Immature natural killer cell (primary cell): Measurements from ENCODE around the gene BDH1. TPM values are rescaled to one million over a fixed set of nuclear protein-coding genes. Genes with fewer than 3 reads are reported as not detected.
"Not testable (repeated sequence)": the region's sequence is repeated elsewhere in the genome, so short reads cannot be mapped to it uniquely, and the experiment has no call there.

Experiments
- DNase-seq, 3 donors: peaks; one replicate each; pipeline ENCODE4 v3.0.0; 2022; ENCODE audit warnings: mixed read lengths in 1 of 3
- H3K27ac Mint-ChIP-seq, 6 donors: one replicate each; pipeline ENCODE4 v1.8.0; 2020; ENCODE audit warnings: mixed read lengths in 6 of 6, mild to moderate bottlenecking in 5 of 6, inconsistent platforms in 4 of 6, moderate library complexity in 3 of 6
- H3K27me3 Mint-ChIP-seq, 3 donors: one replicate each; pipeline ENCODE4 v1.8.0; 2020 to 2021; ENCODE audit warnings: low read depth in 3 of 3, mild to moderate bottlenecking in 3 of 3, mixed read lengths in 3 of 3, moderate library complexity in 3 of 3, inconsistent platforms in 1 of 3
- H3K36me3 Mint-ChIP-seq, 3 donors: one replicate each; pipeline ENCODE4 v1.8.0; 2020; ENCODE audit warnings: mixed read lengths in 3 of 3, inconsistent platforms in 2 of 3, mild to moderate bottlenecking in 2 of 3
- H3K4me1 Mint-ChIP-seq, 2 donors: one replicate each; pipeline ENCODE4 v1.8.0; 2020; ENCODE audit warnings: inconsistent platforms in 2 of 2, mild to moderate bottlenecking in 2 of 2, mixed read lengths in 2 of 2, moderate library complexity in 1 of 2
- H3K4me3 Mint-ChIP-seq, 5 donors: one replicate each; pipeline ENCODE4 v1.8.0; 2020; ENCODE audit warnings: mild to moderate bottlenecking in 5 of 5, mixed read lengths in 5 of 5, inconsistent platforms in 3 of 5, moderate library complexity in 3 of 5
- H3K9me3 Mint-ChIP-seq, 6 donors: one replicate each; pipeline ENCODE4 v1.8.0; 2020; ENCODE audit warnings: mild to moderate bottlenecking in 6 of 6, mixed read lengths in 6 of 6, inconsistent platforms in 4 of 6, moderate library complexity in 3 of 6
- polyA plus RNA-seq, 3 donors: library from polyadenylated mRNA; unstranded; fragments of 300-500 nt; fragmentation: Illumina TruSeq; gene quantifications; one replicate each; pipeline ENCODE4 v1.2.3, GENCODE V29; 2021

The BDH1 gene, protein sequence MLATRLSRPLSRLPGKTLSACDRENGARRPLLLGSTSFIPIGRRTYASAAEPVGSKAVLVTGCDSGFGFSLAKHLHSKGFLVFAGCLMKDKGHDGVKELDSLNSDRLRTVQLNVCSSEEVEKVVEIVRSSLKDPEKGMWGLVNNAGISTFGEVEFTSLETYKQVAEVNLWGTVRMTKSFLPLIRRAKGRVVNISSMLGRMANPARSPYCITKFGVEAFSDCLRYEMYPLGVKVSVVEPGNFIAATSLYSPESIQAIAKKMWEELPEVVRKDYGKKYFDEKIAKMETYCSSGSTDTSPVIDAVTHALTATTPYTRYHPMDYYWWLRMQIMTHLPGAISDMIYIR
- 10 to 100 TPM; 10.3 to 16.1 (median 14.2) TPM for polyA plus RNA-seq

DNA sequence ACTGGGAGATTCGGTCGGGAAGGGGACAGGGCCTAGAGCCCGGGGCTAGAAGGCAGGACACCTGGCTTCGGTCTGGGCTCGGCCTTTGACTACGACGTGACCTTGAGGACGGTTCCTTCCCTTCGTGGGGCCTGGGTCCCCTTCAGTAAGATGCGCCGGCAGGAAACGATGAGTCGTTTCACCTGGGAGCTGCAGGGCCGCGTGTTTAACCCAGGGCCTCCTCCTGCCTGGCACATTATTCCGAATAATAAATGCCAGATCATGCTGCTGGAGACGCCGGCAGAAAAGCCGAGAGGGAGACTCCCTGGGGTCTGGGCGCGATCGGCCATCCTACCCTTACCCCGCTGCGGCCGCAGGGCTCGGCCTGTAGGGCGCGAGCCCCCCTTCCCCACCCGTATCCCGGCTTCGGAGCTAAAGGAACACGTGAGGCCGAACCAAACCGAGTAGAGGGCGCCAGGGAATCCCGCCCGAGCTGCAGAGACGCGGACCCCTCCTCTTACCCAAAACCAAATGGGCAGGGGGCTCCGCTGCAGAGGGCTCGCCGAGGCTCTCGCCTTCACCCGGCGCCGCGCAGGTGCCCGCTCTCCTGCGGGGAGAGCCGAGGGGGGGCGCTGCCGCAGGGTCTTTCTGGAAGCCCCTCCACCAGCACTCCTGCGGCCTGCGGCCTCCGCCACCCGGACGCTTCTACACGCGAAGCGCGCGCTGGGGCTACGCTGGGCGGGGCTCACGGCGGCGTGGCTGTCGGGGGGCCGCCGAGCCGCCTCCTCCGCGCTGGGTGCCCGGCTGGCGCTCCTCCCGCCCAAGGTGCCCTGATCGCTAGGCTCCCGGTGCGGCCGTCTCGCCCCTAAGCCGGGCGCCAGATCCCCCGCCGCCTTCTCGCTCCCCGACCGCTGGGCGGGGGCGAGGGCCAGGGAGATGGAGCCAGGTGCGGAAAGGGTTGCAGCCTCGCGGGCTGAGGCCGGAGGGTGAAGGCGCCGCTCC lies at the start of gene BDH1:
TSS of gene BDH1 (minus strand) at position 688 of the 981 bp plus-strand sequence. CDS start 9,525 bp downstream, outside the sequence.
- DNase-seq, result peak; percentile 57 to 61 (median 58)
- peaks cover 0 to 5% (median 4%) of the 10 kb centered on the region in 3 donors for H3K36me3 Mint-ChIP-seq
- H3K27ac Mint-ChIP-seq, result peak within 1 kb of the TSS; percentile 76 to 94 (median 88)
- H3K4me3 Mint-ChIP-seq, result peak within 1 kb of the TSS; percentile 86 to 91 (median 89)
- peaks cover 11 to 15% of the 10 kb centered on the region in 2 donors for H3K4me1 Mint-ChIP-seq
- no peaks in the 10 kb centered on the region for H3K9me3 Mint-ChIP-seq
- peaks cover 3 to 6% (median 4%) of the 10 kb centered on the region in 3 donors for H3K27me3 Mint-ChIP-seq

DNA sequence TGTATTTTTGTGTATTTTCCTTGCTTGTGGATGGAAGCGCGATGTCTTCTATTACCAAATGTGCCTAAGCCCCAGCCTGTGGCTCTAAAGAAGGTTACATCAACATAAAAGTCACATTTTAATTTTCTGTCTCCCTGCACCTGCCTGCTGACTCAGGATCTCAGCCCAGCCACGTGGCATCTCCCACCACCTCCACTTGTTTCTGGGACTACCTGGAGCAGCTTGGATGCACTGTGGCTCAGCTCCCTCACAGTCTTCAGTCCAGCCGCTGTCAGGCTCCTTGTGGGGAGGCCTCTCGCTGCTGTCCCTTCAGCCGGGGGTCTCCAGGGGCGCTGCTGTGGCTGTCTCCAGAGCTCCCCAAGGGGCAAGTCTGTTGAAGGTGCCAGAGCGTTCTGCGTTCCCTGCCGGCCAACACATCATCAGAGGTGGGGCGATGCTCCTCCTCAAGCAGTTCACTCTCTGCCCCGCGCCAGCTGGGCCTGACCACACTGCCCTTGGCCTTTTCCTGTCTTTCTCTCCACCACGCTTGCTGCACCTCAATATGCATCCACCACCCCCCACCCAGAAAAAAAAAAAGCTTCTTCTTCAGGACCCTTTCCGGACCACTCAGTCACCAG lies 47.7 kb upstream of the BDH1 start:
- Mint-ChIP-seq H3K36me3 (peaks cover 0 to 11% (median 4%) of the 10 kb centered on the region in 3 donors), H3K27me3 (peaks cover 0 to 2% (median 0%) of the 10 kb centered on the region in 3 donors), H3K27ac (no peak overlapping the region), H3K4me1 (no peaks in the 10 kb centered on the region), H3K9me3 (no peaks in the 10 kb centered on the region), H3K4me3 (no peak overlapping the region)
- DNase-seq, result no peak

DNA sequence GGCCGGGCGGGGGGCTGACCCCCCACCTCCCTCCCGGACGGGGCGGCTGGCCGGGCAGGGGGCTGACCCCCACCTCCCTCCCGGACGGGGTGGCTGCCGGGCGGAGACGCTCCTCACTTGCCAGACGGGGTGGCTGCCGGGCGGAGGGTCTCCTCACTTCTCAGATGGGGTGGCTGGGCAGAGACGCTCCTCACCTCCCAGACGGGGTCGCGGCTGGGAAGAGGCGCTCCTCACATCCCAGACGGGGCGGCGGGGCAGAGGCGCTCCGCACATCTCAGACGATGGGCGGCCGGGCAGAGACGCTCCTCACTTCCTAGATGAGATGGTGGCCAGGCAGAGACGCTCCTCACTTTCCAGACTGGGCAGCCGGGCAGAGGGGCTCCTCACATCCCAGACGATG lies 46.6 kb upstream of the BDH1 start:
- not testable (repeated sequence) for H3K4me3 Mint-ChIP-seq, H3K4me1 Mint-ChIP-seq, H3K27ac Mint-ChIP-seq, H3K9me3 Mint-ChIP-seq, H3K36me3 Mint-ChIP-seq, H3K27me3 Mint-ChIP-seq, DNase-seq

DNA sequence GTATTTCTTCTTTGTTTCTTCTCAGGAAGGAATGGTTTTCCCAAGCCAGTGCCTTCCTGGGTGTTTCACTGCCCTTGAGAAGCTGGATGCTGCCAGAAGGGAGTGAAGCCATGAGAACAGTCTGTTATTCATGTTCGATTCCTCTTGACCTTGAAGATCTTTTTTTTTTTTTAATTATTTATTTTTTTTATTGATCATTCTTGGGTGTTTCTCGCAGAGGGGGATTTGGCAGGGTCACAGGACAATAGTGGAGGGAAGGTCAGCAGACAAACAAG lies 45.7 kb upstream of the BDH1 start:
- H3K36me3 Mint-ChIP-seq, DNase-seq, H3K4me3 Mint-ChIP-seq, H3K4me1 Mint-ChIP-seq, H3K27me3 Mint-ChIP-seq, H3K27ac Mint-ChIP-seq, H3K9me3 Mint-ChIP-seq: not testable (repeated sequence)

DNA sequence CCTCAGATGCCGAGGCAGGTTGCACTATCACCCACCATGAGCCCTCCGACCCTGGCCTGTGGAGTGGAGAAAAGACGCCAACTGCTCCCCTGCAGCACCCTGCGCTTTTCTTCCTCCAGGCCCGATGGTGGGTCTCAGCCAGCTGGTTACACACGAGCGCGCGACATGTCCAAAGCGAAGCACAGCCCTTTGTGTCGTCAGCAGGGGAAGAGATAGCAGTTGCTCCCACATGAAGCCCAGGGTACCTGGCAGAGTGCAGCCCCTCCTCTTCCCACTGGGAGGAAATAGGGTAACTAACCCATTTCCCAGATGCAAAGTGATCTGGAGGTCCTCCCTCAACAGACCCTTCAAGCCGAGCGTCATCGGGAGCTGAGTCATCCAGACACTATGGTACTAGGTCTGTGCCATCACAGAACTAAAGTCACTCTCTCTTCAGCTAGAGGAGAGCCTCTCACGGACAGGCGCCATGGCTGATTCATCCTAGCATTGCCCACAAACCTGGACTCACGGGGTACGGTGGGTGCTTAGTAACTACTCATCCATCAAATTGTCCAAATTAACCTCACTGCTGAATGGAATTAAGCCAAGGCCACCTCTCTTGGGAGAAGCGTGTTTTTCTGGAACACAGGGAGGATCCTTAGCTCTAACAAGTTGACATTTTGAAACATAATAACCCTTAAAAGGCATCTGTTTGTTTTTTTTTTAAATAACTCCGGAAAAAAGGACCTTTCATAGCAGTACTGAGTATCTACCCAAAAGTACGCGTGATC lies 45.2 kb upstream of the BDH1 start:
- Mint-ChIP-seq H3K36me3 (no peaks in the 10 kb centered on the region), H3K4me3 (no peak overlapping the region), H3K4me1 (no peaks in the 10 kb centered on the region), H3K9me3 (no peaks in the 10 kb centered on the region), H3K27me3 (peaks cover 0 to 2% (median 2%) of the 10 kb centered on the region in 3 donors), H3K27ac (no peak overlapping the region)
- no peak for DNase-seq

DNA sequence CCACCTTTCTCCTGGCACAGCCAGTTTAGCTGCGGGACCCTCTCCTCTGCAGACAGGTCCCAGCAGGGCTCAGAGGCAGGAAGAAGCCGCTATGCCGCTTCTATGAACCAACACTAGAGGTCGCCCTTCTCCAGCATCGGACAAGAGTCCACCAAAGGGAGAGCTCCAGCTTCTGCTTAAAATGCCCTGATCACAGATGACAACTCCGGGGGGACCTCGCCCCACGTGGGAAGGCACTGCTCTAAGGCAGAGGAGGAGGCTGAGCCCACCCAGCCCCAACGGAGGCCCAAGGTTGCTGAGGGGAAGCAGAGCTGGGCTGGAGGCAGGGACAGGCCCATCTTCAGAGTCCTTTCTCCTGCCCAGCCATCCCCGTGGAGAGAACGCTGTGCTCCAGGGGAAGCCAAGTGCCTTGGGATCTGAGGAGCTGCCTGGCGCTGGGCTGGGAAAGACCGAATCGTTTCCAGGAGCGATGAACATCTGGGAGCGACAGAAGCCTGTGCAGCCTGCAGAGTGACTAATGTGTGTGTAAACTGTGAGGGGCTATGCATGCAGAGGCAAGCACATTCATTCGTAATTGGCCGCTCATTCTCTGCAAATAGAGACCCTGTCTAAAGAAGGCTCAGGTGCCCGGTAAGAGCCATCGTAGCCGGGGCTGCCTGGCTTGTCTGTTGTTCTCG lies 43.5 kb upstream of the BDH1 start:
- Mint-ChIP-seq H3K36me3 (no peaks in the 10 kb centered on the region), H3K9me3 (no peaks in the 10 kb centered on the region), H3K27ac (no peak overlapping the region), H3K4me1 (no peaks in the 10 kb centered on the region), H3K27me3 (peaks cover 0 to 2% (median 2%) of the 10 kb centered on the region in 3 donors), H3K4me3 (no peak overlapping the region)
- peak; percentile 69 to 79 (median 74) for DNase-seq

DNA sequence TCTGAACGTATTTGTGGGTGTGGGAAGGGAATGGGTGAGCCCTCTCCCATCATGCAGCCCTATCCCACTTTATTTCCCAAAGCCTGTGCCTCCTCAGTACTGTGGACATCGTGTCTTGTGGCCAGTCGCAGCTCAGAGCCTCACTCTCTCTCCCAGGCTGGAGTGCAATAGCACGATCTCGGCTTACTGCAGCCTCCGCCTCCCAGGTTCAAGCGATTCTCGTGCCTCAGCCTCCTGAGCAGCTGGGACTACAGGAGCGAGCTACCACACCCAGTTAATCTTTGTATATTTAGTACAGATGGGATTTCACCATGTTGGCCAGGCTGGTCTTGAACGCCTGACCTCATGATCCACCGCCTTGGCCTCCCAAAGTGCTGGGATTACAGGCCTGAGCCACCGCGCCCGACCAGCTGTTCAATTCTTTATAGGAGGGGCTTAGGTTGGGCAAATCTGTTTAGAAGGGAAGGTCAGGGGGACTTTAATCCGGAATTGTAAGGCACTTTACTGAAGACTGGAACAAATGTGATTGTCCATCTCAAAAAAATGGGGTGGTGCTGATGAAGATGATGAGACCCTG lies 42.7 kb upstream of the BDH1 start:
- H3K36me3 Mint-ChIP-seq, result no peaks in the 10 kb centered on the region
- DNase-seq, result no peak
- no peak overlapping the region for H3K27ac Mint-ChIP-seq
- H3K27me3 Mint-ChIP-seq, result peaks cover 0 to 2% (median 2%) of the 10 kb centered on the region in 3 donors
- H3K4me3 Mint-ChIP-seq, result no peak overlapping the region
- no peaks in the 10 kb centered on the region for H3K4me1 Mint-ChIP-seq
- no peaks in the 10 kb centered on the region for H3K9me3 Mint-ChIP-seq

DNA sequence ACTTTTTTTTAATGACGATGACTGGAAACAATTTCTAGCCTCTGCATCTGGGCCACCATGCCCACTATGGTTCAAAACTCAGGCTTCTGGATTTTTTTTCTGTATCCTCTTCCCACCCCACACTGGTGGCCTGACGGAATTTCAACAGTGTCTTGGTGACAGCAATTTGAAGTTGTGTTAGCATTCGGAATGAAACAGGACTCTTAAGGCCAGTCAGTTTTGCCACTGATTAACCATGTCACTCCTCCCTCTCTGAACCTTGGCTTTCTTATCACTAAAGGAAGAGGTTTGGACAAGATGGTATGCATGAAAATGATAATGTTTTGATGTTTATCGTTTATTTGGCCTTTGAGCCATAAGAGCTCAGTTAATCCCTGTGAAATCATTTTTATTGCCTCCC lies 41.6 kb upstream of the BDH1 start:
- Mint-ChIP-seq H3K27me3 (peaks cover 0 to 4% (median 2%) of the 10 kb centered on the region in 3 donors), H3K9me3 (no peaks in the 10 kb centered on the region), H3K27ac (no peak overlapping the region), H3K36me3 (no peaks in the 10 kb centered on the region), H3K4me1 (no peaks in the 10 kb centered on the region), H3K4me3 (no peak overlapping the region)
- DNase-seq, result no peak

DNA sequence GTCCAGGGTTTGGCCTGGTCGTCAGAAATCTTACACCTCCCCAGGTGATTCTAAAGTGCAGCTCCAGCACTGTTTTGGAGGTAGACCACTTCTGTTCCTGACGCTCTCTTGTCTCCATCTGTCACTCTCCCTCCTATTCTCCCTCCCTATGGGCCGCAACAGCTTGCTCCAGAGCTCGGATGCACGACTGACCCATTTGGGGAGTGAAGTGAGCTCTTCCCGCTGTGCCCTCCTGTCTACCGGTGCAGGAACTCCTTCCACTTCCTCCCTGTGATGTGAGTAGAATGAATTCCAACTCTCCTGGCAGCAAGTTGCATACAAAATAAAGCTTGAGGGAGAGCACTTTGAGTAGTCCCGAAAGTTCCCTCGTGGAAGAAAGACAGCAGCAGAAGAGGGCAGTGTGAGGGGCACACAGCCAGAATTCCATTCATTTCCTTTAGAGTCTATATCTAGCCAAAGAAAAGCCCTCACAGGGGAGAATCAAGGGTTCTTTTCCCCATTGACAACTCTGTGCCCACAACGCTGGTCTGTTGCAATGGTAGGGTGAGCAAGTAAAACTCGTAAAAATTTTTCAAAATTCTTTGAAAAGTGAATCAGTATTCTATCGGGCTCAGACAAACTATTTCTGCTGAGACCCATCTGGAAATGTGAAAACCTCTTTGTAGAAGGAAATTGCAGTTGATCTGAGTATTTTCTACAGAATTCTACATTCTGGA lies 39.9 kb upstream of the BDH1 start:
- H3K36me3 Mint-ChIP-seq, result no peaks in the 10 kb centered on the region
- no peaks in the 10 kb centered on the region for H3K9me3 Mint-ChIP-seq
- peaks cover 0 to 4% (median 2%) of the 10 kb centered on the region in 3 donors for H3K27me3 Mint-ChIP-seq
- H3K27ac Mint-ChIP-seq, result peak overlapping the region in 1 of 6 donors; percentile 64
- no peak overlapping the region for H3K4me3 Mint-ChIP-seq
- no peaks in the 10 kb centered on the region for H3K4me1 Mint-ChIP-seq
- no peak for DNase-seq

DNA sequence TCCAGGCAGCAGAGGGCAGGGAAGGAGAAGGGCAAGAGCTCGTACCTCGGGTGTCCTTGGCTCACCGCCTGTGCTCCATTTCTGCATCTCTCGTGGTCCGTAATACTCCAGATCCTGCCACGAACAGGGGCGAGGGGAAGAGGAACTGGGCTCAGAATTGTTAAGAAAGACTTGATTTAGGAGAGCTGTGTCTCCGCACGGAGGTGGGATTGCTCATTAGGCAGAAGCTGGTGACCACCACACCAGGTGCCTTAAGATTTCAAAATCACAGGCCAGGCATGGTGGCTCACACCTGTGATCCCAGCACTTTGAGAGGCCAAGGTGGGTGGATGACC lies 37.2 kb upstream of the BDH1 start:
- Mint-ChIP-seq H3K36me3 (no peaks in the 10 kb centered on the region), H3K4me3 (no peak overlapping the region)

DNA sequence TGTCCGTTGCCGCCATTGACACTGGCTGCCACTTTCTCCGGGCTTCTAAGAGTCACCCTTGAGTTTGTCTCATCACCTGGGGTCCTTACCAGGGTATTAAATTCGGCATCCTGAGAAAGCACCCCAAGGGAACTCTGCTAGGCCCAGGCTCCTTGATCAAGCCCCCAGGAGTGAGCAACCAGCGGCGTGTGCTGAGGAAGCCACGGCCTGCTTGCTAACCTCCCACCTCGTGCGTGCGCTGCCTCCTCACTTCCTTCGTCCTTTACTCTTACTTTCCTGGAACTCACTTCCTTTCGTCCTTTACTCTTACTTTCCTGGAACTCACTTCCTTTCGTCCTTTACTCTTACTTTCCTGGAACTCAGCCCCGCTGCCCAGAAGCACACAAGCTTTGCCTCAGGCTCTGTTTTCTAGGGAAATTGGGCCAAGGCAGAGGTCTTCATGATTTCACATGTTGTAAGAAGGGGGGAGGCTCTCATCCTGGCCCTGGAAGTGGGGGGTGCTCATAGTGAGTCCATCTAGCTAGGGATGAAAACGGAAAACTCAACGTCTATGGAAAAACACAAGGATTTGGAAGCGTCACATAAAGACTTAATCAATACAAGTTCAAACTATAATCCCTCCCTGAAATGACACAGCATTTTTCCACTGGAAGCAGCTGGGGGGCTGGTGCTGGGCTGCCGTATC lies 36.7 kb upstream of the BDH1 start:
- no peaks in the 10 kb centered on the region for H3K4me1 Mint-ChIP-seq
- H3K4me3 Mint-ChIP-seq, result no peak overlapping the region
- no peak for DNase-seq
- no peaks in the 10 kb centered on the region for H3K36me3 Mint-ChIP-seq
- H3K9me3 Mint-ChIP-seq, result no peaks in the 10 kb centered on the region
- no peak overlapping the region for H3K27ac Mint-ChIP-seq
- H3K27me3 Mint-ChIP-seq, result peaks cover 0 to 4% (median 3%) of the 10 kb centered on the region in 3 donors

More for the DNA sequence above, 37.2 kb upstream of the BDH1 start:
- Mint-ChIP-seq H3K4me1 (no peaks in the 10 kb centered on the region), H3K9me3 (no peaks in the 10 kb centered on the region), H3K27ac (no peak overlapping the region), H3K27me3 (peaks cover 0 to 4% (median 0%) of the 10 kb centered on the region in 3 donors)
- DNase-seq, result no peak

DNA sequence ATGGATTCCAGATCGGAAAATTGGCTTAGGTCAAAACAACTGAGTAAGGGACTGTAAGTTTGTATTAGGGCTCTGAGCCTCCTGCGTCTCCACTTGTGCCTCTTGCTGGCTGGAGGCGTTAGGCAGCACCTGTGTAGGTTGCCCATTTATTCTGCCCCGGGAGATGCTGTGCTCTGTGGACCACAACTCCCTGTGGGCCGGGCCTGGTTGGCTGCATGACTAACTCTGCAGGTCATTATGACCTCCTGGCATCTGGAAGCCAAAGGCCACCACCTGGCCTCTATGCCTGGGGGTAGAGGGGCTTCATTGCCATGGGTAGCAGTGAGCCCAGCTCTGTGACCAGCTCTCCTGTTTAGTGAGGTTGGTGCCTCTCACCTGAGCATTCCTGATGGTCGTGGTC lies 36.0 kb upstream of the BDH1 start:
- Mint-ChIP-seq H3K4me3 (no peak overlapping the region), H3K27me3 (peaks cover 0 to 3% (median 2%) of the 10 kb centered on the region in 3 donors), H3K27ac (no peak overlapping the region), H3K4me1 (no peaks in the 10 kb centered on the region), H3K36me3 (no peaks in the 10 kb centered on the region), H3K9me3 (no peaks in the 10 kb centered on the region)
- DNase-seq, result no peak
